Activated CD8-positive, alpha-beta T cell treated with anti-CD3 and anti-CD28 coated beads for 36 hours (primary cell): Measurements from ENCODE around the gene CYP2J2. TPM values are rescaled to one million over a fixed set of nuclear protein-coding genes. Genes with fewer than 3 reads are reported as not detected.
A peak's percentile ranks its signal among the peaks of the same experiment; 100 is the strongest.

Source experiments
- ATAC-seq: fragments of 200-7000 bp; cut with Tn5 transposase; one replicate; pipeline ENCODE4 v1.10.0; 2021; ENCODE audit warnings: mild to moderate bottlenecking, moderate library complexity
- CTCF ChIA-PET: fragments of 350-600 bp; sonication (Branson Sonifier 250); formaldehyde crosslinking; loops from one replicate; lab custom pipeline; 2021; ENCODE audit warnings: antibody characterized with exemption; lab: Charles Lee
- POLR2A ChIA-PET: fragments of 350-600 bp; sonication (Branson Sonifier 250); formaldehyde crosslinking; loops from one replicate; lab custom pipeline; 2021; ENCODE audit warnings: antibody characterized with exemption; lab: Charles Lee
- DNase-seq: peaks from one replicate; pipeline ENCODE4 v3.0.0-alpha.2; 2020
- H3K27ac Mint-ChIP-seq: one replicate; pipeline ENCODE4 v1.8.0; 2021; ENCODE audit warnings: mild to moderate bottlenecking, mixed read lengths
- H3K27me3 Mint-ChIP-seq: one replicate; pipeline ENCODE4 v1.8.0; 2021; ENCODE audit warnings: mixed read lengths
- H3K36me3 Mint-ChIP-seq: one replicate; pipeline ENCODE4 v1.8.0; 2021; ENCODE audit warnings: low read depth, mixed read lengths
- H3K4me1 Mint-ChIP-seq: one replicate; pipeline ENCODE4 v1.8.0; 2021; ENCODE audit warnings: low read depth, mixed read lengths
- H3K4me3 Mint-ChIP-seq: one replicate; pipeline ENCODE4 v1.8.0; 2021; ENCODE audit warnings: mild to moderate bottlenecking, moderate library complexity, mixed read lengths
- H3K9me3 Mint-ChIP-seq: one replicate; pipeline ENCODE4 v1.8.0; 2021; ENCODE audit warnings: mixed read lengths
- CTCF ChIP-seq: fragments of 200-600 bp; IDR thresholded peaks from one replicate; pipeline ENCODE4 v1.8.0; 2022; ENCODE audit warnings: antibody characterized with exemption, mild to moderate bottlenecking
- intact Hi-C: fragments of 100-400 bp; cut with micrococcal nuclease; formaldehyde crosslinking; loops from one replicate; pipeline ENCODE4 v1.10.0; 2022
- total RNA-seq, 2 experiments: library from RNA; stranded (reverse); gene quantifications; one replicate each; pipeline ENCODE4 v1.2.3, GENCODE V29; 2021

Gene CYP2J2
- total RNA-seq, 2 experiments from 2014 or later: 0.83 to 1.4 TPM

- H3K36me3 Mint-ChIP-seq: no peaks in the 10 kb centered on the region
- H3K27me3 Mint-ChIP-seq: peaks cover 1% of the 10 kb centered on the region
- ATAC-seq: no peak
- ChIA-PET POLR2A (no interaction called here), CTCF (no interaction called here)
- no peak overlapping the region for H3K27ac Mint-ChIP-seq
- H3K4me1 Mint-ChIP-seq: no peaks in the 10 kb centered on the region
- intact Hi-C loops: no loop called here
- no peak for TF ChIP-seq CTCF
- H3K9me3 Mint-ChIP-seq: peaks cover 13% of the 10 kb centered on the region
- no peak overlapping the region for H3K4me3 Mint-ChIP-seq
- no peak for DNase-seq
Measured at GRCh38 chr1:59885160-59885832, 41.3 kb downstream of the CYP2J2 start.

- H3K36me3 Mint-ChIP-seq: peaks cover 6% of the 10 kb centered on the region
- ChIA-PET CTCF (interaction anchor here (0.9 to 6.3 kb wide), 6 partner anchors 12 to 69 kb away, joined by 3 to 131 read pairs (median 4); no protein-coding TSS in a partner anchor), POLR2A (no interaction called here)
Measured at GRCh38 chr1:59880735-59881134, 45.8 kb downstream of the CYP2J2 start.

GRCh38 chr1:59879996-59880505, 46.5 kb downstream of the CYP2J2 start:
- Mint-ChIP-seq H3K27ac (no peak overlapping the region), H3K36me3 (peaks cover 10% of the 10 kb centered on the region), H3K4me3 (no peak overlapping the region), H3K27me3 (no peaks in the 10 kb centered on the region), H3K4me1 (peaks cover 2% of the 10 kb centered on the region), H3K9me3 (peaks cover 6% of the 10 kb centered on the region)
- CTCF ChIA-PET: interaction anchor here (1.0 to 6.3 kb wide), 6 partner anchors 11 to 70 kb away, joined by 3 to 131 read pairs (median 7); no protein-coding TSS in a partner anchor
- POLR2A ChIA-PET: no interaction called here
- intact Hi-C loops: loop anchor here (1.0 kb wide), 1 partner anchor 67 kb away; no protein-coding TSS in a partner anchor
- ATAC-seq: no peak
- no peak for TF ChIP-seq CTCF
- no peak for DNase-seq

More at GRCh38 chr1:59880735-59881134, 45.8 kb downstream of the CYP2J2 start:
- ATAC-seq (no peak), DNase-seq (no peak)
- Mint-ChIP-seq H3K4me1 (peaks cover 2% of the 10 kb centered on the region), H3K9me3 (peaks cover 6% of the 10 kb centered on the region), H3K27ac (no peak overlapping the region), H3K27me3 (no peaks in the 10 kb centered on the region), H3K4me3 (no peak overlapping the region)
- no peak for TF ChIP-seq CTCF
- intact Hi-C loops: no loop called here

- H3K27ac Mint-ChIP-seq: no peak overlapping the region
- DNase-seq (peak; percentile 81), ATAC-seq (peak; percentile 74)
- H3K36me3 Mint-ChIP-seq: peaks cover 10% of the 10 kb centered on the region
- H3K9me3 Mint-ChIP-seq: peaks cover 6% of the 10 kb centered on the region
- CTCF ChIA-PET: interaction anchor here (0.9 to 6.3 kb wide), 7 partner anchors 9 to 71 kb away, joined by 3 to 131 read pairs (median 4); no protein-coding TSS in a partner anchor
- POLR2A ChIA-PET: no interaction called here
- H3K4me1 Mint-ChIP-seq: peaks cover 2% of the 10 kb centered on the region
- H3K4me3 Mint-ChIP-seq: no peak overlapping the region
- intact Hi-C loops: loop anchor here (1.0 kb wide), 1 partner anchor 68 kb away; no protein-coding TSS in a partner anchor
- H3K27me3 Mint-ChIP-seq: no peaks in the 10 kb centered on the region
- TF ChIP-seq CTCF: peak; percentile 28
Measured at GRCh38 chr1:59879574-59879973, 47.0 kb downstream of the CYP2J2 start.

- DNase-seq: no peak
- Mint-ChIP-seq H3K36me3 (peaks cover 13% of the 10 kb centered on the region), H3K4me3 (no peak overlapping the region), H3K4me1 (peaks cover 2% of the 10 kb centered on the region), H3K27ac (no peak overlapping the region), H3K27me3 (no peaks in the 10 kb centered on the region), H3K9me3 (peaks cover 6% of the 10 kb centered on the region)
- intact Hi-C loops: no loop called here
- no peak for TF ChIP-seq CTCF
- ChIA-PET POLR2A (interaction anchor here (0.9 kb wide), 1 partner anchor 61 kb away, joined by 3 read pairs; no protein-coding TSS in a partner anchor), CTCF (interaction anchor here (1.2 to 6.3 kb wide), 4 partner anchors 10 to 72 kb away, joined by 4 to 131 read pairs (median 14); no protein-coding TSS in a partner anchor)
- no peak for ATAC-seq
Measured at GRCh38 chr1:59878370-59878769, 48.2 kb downstream of the CYP2J2 start.
